Middle frontal gyrus (tissue), 1 donor: ENCODE data around the gene APOBEC4.
"Not testable (repeated sequence)": the region's sequence is repeated elsewhere in the genome, so short reads cannot be mapped to it uniquely, and the experiment has no call there.

Experiments
- DNase-seq: peaks from one replicate; pipeline ENCODE4 v3.0.0-alpha.2; 2015; ENCODE audit warnings: low spot score; ENCODE audit errors: extremely low spot score

Gene APOBEC4, protein sequence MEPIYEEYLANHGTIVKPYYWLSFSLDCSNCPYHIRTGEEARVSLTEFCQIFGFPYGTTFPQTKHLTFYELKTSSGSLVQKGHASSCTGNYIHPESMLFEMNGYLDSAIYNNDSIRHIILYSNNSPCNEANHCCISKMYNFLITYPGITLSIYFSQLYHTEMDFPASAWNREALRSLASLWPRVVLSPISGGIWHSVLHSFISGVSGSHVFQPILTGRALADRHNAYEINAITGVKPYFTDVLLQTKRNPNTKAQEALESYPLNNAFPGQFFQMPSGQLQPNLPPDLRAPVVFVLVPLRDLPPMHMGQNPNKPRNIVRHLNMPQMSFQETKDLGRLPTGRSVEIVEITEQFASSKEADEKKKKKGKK

DNA sequence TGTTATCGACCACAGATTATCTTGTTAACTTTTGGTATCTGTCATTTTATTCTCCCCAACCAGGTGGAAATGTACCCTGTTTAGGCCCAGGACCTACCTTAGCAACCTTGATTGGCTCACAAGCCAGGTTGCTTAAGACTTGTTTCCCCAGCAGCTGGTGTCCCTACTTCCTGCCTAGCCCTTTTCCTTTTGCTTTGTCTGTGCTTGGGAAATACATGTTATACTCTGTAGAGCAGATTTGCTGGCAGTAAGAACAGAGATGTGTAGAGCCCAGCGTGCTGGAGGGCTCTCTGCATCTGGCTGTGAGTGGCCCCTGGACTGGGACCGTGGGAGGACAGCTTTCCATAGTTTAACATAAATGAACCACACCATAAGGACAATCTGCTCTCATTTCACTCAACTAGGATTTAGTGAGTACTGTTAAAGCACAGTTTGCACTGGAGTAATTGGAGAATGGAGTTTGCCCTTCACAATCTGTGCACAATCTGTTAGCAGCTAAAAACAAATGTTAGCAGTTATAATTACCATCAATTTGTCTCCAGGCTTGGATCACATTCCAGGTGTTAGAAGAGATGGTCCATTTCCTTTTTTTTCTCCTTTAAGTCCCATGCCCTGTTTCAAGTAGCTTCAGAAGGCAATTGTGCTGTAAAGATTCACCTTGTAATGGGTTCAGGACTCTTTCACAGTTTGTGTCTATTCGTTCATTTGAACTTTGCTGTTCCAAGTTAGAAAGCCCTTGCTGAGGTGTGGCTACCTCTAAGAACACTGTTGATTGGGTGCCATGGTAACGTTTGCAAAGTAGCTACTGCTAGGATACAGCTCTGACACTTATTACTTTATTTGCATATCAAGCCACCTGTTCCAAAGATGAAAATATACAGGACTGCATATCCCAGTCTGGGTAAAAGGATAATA is at the start of gene APOBEC4:
Gene APOBEC4, minus strand, starts transcription at position 770 of the 915 bp plus-strand sequence. CDS start 4,535 bp downstream, outside the sequence.
- DNase-seq: no peak

DNA sequence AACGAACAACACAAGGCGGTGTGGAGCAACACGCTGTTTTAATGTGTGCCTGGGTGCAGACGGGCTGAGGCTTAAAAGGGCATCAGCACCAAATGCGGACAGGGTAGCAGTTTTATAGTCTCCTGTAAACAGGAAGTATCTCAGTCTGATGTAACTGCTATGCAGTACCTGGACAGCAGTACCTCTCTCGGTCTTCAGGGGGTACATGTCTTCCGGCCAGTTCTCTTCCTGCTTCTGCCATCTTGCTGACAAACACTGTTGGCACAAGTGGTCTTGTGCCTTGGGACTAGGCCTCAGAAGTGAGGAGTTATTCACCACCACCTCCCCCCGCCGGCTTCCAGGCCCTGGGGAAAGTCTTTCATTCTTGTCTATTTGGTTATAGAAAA is 49.7 kb upstream of the APOBEC4 start:
- no peak for DNase-seq

DNA sequence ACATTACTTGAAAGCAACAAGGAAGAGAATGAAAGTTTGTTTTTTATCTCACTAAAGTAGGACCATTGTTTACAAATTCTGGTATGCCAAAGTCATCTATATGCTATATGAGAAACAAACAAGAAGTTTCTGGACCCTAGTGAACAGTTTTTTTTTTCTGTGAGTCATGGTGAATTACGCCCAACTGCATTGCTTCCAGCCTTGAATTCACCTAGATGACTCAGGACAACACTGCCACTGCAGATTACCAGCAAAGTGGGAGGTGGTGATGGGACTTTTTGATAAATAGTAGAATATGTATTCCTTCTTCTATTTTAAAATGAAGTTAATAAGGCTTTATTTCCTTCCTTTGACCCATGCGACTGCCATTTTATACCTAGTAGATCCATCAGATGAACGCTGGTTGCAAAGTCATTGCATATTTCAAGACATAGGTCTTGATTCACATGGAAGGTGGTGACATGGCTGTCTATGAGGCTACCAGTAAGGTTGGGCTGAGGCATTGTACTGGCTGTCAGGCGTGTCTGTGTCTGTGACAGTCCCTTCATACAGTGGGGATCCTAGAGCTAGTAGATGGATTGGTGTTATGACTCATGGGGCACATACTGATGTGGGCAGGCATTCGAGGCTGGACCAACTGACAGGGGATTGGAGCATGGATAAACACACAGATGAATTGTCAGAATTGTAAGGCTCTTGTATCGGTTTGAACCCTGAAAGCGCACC is 49.1 kb upstream of the APOBEC4 start:
- no peak for DNase-seq

DNA sequence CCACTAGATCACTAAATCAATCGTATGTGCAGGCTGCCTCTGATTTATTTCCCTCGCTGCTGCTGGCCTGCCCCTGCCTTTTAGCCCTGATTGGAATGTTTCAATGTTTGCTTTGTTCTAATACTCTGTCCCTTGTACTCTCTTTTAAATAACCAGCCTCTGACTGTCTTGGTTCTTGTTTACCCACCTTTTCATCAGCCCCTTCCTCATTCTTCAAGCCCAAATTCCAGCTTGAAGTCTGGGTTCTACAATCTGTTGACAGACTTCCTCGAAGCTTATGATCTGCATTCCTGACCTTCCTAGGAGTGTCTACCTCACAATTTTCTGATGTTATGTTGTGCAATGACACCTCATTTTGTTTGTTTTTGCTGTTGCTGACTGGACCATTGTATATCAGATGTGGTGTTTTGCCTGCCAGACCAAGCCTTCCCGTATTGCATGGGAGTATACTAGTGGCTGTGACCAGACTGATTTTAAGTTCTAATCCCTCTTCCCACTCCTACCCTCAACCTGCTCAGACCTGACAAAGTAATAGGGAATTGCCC is 46.6 kb upstream of the APOBEC4 start:
- no peak for DNase-seq

DNA sequence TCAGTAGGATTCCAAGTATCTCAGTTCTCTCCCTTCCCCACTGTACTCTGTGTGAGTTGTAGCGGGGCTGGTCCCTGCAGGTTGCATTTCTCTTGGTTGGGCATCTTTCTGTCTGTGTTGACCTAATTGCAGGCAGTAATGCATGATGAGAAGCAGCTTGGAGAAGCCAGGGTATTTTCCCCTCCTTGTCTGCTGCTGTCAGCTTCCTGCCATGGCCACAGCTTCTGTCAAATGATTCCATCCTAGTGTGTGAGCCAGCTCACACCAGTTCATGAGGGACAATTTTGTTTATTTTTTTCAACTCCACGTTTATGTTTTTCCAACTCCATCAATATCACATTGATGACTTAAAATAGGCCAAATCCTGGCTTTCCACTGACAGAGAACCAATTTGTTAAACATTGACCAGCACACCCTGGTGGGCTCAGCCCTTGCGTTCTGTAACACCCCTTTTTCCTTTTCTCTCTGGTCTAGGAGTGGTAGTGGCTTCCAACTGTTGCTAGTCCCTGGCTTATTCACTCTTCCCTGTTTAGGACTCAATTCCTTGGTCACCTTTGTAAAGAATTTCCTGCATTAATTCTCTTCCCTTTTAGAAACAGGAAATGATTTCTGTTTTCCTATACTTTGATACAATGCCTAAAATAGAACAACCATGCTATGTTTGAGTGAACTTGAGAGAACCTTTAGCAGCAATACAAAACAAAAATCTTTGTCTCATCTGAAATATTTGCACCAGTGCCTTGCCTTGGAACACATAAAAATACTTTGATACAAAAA is 44.9 kb upstream of the APOBEC4 start:
- no peak for DNase-seq

DNA sequence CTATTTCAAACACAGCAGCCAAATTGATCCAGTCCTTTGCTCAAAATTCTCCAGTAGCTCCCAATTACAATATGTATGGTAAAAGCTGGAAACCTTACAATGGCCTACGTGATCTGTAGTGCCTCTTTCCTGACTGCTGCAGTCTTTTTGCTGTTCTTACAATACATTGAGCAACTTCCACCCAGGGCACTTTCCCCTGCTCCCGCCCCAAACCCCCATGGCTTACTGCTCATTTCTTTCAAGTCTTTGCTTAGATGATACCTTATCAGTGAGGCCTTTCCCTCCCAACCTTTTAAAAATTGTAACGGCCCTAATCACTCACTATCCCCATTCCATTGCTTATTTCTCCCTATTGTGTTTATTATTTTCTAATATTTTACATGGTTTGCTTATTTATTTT is 43.9 kb upstream of the APOBEC4 start:
- no peak for DNase-seq

DNA sequence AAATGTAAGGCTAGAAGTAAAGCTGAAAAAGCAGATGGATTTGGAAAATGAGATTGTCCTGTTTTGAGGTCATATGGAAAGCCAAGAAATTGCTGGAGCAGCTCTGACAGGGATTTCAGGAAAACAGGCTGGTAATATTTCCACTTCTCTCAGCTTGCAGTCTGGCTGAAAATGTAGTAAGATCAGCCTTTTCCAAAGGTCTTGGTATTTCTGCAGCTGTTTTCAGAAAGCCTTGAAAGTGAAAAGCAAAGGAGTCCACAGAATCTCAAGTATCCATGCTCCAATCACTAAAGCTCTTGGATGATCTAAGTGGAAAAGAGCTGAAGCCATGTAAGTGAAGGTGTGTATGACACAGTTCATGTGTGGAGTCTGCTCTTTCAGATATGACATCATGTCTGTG is 41.6 kb upstream of the APOBEC4 start:
- DNase-seq: no peak

DNA sequence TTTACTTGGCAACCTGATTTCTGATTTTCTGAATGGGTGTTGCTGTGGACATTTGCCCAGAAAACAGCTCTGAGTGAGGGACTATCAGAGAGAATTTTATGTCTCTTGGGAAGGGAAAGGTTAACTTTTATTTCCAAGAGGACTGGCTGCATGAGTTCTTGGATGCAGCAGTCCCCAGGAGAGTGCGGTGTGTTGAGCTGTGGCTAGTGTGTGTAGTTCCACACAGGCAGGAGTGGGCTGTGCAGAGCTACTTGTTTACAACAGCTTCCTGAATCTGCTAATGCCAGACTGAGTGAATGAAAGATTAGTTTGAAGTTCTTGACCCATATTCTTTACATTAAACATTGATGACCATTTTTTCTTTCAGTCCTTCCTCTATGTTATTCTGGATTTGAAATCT is 41.0 kb upstream of the APOBEC4 start:
- DNase-seq: no peak

DNA sequence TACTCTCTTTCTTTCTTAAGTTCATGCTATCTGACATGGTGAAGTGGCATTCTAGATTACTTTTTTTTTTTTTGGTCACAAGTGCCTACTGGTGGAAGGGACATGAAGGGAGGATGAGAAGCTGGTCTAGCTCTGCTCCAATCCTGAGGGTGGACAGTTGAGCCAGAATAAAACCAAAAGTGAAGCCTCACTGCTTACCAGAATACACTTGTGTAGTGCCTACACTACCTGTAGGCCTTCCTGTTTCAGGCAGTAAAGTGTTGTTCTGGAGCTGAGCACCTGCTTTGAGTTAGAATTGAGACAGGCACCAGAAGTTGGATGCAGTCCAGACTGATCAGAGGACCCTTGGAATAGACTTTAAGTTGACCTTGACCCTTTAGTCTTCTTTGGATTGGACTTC is 40.4 kb upstream of the APOBEC4 start:
- DNase-seq: no peak

DNA sequence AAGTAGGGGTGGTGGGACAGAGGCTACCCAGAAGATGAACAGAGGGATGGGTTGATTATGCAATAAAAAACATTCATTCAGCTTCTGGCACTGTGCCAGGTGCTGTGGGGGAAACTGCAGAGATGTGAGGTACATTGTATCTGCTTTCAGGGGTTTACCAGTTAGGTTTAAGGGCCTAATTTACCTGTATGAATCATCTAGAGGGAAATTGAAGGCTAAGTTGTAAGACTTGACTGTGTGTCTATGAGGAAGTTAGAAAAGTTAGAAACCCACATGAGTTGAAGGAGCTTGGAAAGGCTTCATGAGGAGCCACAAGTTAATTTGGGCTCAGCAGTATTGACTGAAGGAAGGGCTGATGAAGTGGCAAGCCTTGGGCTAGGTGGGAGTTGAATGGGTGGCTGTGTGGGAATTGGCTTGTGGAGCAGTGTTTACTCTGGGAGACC is 36.7 kb upstream of the APOBEC4 start:
- DNase-seq: no peak

DNA sequence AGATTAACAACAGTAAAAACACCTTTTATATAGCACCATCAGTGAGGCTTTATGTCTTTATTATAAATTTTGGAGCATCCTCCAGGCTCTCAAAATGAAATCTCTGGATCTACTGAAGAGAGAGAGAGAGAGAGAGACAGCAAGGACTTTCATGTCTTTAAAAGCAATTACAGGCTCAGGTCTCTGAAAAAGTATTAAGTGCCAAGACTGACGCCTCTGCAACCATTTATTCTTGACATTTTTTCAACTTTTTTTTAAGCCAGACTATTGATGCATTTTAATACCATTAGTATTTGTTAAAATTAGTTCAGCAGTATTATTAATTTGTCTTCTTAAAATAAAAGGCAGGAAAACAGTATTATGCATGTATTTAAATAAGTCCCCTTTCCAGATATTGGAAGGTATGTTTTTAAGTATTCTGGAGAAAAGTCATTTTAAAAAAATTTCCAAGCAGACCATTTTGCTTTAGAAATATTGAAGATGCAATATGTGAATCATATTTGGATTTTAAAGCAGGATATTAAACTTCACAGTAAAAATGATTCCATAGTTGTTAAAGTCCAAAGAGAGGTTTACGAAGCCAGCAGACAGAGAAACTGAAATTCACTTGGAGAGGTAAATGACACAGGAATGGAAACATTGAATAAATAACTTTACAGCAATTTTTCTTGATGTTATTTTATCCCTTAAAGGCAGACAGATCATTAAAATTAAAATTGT is 35.4 kb upstream of the APOBEC4 start:
- DNase-seq: no peak

DNA sequence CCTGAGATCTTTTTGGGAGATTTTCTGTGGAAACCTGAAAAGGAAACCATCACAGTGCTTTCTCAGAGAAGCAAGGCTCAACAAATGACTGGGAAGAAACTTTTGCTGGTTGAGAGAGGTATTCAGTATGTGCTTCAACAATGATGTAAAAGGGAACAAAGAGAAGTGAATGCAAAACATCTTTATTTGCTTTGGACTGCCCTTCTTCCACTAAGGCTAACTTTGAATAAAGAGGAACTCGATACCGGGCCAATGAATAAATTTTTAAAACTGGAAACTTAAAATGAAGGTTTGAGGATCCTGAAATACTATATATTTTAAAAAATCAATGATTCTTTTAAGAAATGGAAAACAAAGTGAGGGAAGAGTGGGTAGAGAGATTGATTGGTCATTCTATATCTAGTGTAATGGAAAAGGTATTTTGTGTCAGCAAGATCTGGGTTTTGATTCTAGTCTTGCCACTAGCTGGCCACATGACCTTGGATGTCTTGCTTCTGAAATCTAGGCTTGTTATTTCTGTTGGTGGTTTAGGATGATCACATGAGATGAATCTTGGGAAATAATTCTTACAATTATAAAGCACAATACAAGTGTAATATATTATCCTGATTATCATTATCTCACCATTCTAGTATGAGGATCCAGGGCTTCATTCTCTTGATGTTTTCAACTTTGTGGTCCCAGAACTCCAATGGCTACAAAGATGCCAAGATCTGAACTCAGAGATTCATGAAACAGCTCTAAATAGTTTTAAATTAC is 34.6 kb upstream of the APOBEC4 start:
- no peak for DNase-seq

DNA sequence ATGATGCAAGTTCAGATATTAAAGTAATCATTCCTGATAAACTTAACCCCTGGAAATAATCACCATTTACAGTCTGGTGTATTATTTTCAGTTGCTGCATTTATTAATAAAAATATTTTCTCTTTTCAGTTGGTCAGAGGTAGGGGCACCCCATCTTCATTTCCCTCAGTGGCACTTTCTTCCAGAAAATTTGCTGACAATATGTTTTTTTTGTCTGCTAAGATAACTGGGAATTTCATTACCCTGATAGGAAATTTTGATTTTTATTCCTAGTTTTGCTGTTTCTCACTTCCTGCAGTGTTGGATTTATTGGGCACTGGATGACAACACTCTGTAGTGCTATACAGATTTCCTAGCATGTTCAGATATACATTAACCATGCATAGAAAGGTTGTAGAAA is 33.1 kb upstream of the APOBEC4 start:
- DNase-seq: no peak

DNA sequence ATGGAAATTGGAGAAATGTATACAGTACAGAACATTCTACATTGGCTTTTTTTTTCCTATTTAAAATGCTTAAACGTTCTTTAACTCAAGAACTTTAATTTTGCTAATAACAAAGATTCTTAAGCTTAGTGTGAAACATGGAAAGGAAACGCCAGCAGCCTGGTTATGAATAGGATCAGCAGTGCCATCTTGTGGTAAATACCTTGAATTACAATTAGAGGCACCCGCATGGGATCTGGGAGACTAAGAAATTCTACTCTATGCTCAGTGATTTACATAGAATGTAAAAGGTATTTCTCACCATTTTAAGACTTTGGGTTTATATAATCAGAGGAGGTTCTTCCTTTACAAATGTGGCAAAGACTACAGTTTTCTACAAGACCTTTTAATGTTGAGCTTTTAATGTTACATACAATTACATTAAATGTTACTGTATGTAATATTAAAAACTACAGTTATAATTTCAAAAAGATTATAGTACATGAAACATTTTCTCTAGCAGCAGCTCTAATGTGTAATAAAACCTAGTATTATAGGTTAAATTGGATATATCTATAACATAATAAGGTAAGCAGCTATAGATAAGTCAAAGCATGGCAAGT is 32.1 kb upstream of the APOBEC4 start:
- no peak for DNase-seq

DNA sequence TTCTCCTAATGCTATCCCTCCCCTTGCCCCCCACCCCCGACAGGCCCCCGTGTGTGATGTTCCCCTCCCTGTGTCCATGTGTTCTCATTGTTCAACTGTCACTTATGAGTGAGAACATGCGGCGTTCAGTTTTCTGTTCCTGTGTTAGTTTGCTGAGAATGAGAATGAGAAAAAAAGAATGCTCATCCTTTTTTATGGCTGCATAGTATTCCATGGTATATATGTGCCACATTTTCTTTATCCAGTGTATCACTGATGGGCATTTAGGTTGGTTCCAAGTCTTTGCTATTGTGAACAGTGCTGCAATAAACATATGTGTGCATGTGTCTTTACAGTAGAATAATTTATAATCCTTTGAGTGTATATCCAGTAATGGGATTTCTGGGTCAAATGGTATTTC is 26.2 kb upstream of the APOBEC4 start:
- DNase-seq: not testable (repeated sequence)

DNA sequence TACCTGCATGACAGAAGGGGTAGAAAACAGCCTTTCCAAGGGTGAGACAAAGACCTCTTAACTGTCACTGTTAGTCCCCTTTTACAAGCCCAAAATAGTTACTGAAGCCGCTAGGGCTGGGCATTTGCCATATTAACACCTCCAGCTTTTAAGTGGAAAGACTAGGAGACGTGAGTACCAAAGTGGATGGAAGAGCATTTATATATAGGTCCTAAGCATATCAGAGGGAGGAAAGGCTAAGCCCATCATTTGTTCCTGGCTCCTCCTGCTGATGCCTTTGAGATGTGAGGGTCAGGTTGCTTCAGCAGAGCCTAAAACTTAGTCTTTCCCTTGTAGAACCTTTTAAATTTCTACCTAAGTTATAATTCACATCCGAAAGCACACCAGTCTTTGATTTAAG is 25.7 kb upstream of the APOBEC4 start:
- DNase-seq: no peak

DNA sequence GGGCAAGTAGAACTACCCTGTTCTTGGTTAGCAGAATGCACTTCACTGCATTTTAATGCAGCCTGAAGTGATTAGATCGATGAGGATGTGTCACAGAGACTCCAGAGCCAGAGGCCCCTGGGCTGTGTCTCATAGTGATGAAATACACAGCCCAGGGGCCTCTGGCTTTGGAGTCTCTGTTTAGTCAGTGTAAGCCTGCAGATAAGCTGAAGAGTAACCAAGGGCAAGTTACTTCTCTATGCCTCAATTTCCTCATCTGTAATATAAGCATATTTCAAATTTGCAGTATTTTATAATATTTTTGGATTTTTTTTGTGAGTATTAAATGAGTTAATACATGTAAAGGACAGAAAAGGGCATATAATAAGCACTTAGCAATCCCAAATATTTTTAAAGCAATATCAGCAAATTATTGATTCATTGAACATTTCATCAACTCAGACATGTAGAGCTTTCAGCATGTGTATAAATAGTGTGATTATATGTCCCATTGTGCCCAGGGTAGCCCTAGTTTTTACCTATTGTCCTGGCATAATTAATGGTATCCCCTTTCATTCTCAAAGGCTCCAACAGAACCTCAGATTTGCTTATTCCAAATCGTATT is 23.6 kb upstream of the APOBEC4 start:
- no peak for DNase-seq

DNA sequence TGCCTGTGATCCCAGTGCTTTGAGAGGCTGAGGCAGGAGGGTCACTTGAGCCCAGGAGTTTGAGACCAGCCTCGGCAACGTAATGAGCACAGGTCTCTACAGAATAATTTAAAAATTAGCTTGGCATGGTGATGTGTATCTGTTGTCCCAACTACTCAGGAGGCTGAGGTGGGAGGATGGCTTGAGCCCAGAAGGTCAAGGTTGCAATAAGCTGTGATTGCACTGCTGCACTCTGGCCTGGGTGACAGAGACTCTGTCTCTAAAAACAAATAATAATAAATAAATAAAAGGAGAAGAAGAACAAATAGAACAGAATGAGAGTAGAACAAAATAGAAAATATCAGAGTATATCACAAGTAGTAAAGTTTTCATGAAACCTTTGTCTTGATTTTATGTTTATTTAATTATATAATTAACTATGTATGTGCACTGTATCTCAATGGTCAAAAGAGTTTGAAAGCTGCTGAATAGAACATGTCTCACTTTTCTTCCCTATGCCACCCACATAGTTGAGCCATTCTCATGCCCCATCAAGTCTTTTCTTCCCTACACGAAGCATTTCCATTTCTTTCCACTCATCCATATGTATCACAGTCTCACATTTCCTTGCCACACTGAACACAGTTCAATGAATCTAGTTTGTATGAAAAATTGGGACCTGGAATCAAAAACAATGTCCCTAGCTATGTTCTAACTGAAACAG is 22.9 kb upstream of the APOBEC4 start:
- DNase-seq: no peak
